Left lung (tissue), 10 donors: ENCODE data around the gene SASH1. TPM values are rescaled to one million over a fixed set of nuclear protein-coding genes. Genes with fewer than 3 reads are reported as not detected.
A peak's percentile ranks its signal among the peaks of the same experiment; 100 is the strongest.

ENCODE experiments used
- ATAC-seq: fragments of 200-7000 bp; cut with Tn5 transposase; one replicate; pipeline ENCODE4 v1.9.1; 2020; ENCODE audit warnings: moderate library complexity
- DNase-seq, 4 donors: peaks; one replicate each; pipeline ENCODE4 v3.0.0-alpha.2; 2013 to 2020
- H3K27ac ChIP-seq, 2 donors: fragments of 200-600 bp; sonication (generic) in 1 of 2; one replicate each; pipeline versions ENCODE4 v1.5.0 to v1.8.0; 2020 to 2021
- H3K27me3 ChIP-seq, 2 donors: fragments of 200-600 bp; sonication (generic) in 1 of 2; one replicate each; pipeline versions ENCODE4 v1.5.0 to v1.8.0; 2020 to 2021
- H3K36me3 ChIP-seq, 2 donors: fragments of 200-600 bp; sonication (generic) in 1 of 2; one replicate each; pipeline versions ENCODE4 v1.5.0 to v1.8.0; 2020 to 2021
- H3K4me1 ChIP-seq, 2 donors: fragments of 200-600 bp; one replicate each; pipeline ENCODE4 v1.8.0; 2021
- H3K4me3 ChIP-seq, 2 donors: fragments of 200-600 bp; sonication (generic) in 1 of 2; one replicate each; pipeline versions ENCODE4 v1.5.0 to v1.8.0; 2020 to 2021; ENCODE audit warnings: mild to moderate bottlenecking in 1 of 2
- H3K9me3 ChIP-seq, 2 donors: fragments of 200-600 bp; sonication (generic) in 1 of 2; one replicate each; pipeline versions ENCODE4 v1.5.0 to v1.8.0; 2020 to 2021
- CTCF ChIP-seq, 2 donors: fragments of 200-600 bp; sonication (generic) in 1 of 2; IDR thresholded peaks; one replicate each; pipeline versions ENCODE4 v1.5.0 to v1.8.0; 2021; ENCODE audit warnings: antibody characterized with exemption in 2 of 2
- intact Hi-C, 2 donors: fragments of 100-400 bp; cut with DNase I; formaldehyde crosslinking; loops; one replicate each; pipeline versions ENCODE4 v1.11.2 to v1.14.2; 2022
- polyA plus RNA-seq, 6 donors: library from polyadenylated mRNA; unstranded; fragments of 120-200 nt; gene quantifications; one replicate each; pipeline ENCODE4 v1.2.1, GENCODE V29; 2013; ENCODE audit not compliant: insufficient read length in 6 of 6
- total RNA-seq, 2 donors: library from RNA; stranded (reverse); fragmentation: NEBNext Ultra II Directional; extraction: Animal tissue kit (Norgen Biotek cat#: 25700); gene quantifications; one replicate each; pipeline ENCODE4 v1.2.1, GENCODE V29; 2021
- donor health status: DM: no; HTN: yes; CAD: no.
- donor health status: DM: no; HTN: no; CAD: no.

Gene SASH1
- total and polyA plus RNA-seq, 8 donors: 31.4 to 53.5 (median 34.8) TPM

- Histone ChIP-seq H3K27me3 (no peaks in the 10 kb centered on the region), H3K27ac (no peak overlapping the region), H3K4me3 (no peak overlapping the region), H3K9me3 (no peaks in the 10 kb centered on the region), H3K4me1 (peaks cover 0 to 3% of the 10 kb centered on the region in 2 donors), H3K36me3 (no peaks in the 10 kb centered on the region)
- intact Hi-C loops: no loop called here
- DNase-seq: no peak
- ATAC-seq: no peak
- TF ChIP-seq CTCF (IDR thresholded peaks at IDR 0.05): no peak
Measured at GRCh38 chr6:148307405-148307804, 35.2 kb upstream of the SASH1 start.

- H3K36me3 ChIP-seq: no peaks in the 10 kb centered on the region
- H3K4me1 ChIP-seq: peaks cover 0 to 3% of the 10 kb centered on the region in 2 donors
- no peak for TF ChIP-seq CTCF (IDR thresholded peaks at IDR 0.05)
- intact Hi-C loops: no loop called here
- H3K27ac ChIP-seq: no peak overlapping the region
- no peaks in the 10 kb centered on the region for H3K9me3 ChIP-seq
- no peaks in the 10 kb centered on the region for H3K27me3 ChIP-seq
- no peak for ATAC-seq
- H3K4me3 ChIP-seq: no peak overlapping the region
- no peak for DNase-seq
Measured at GRCh38 chr6:148309301-148309700, 33.3 kb upstream of the SASH1 start.

- intact Hi-C loops: no loop called here
- no peak for ATAC-seq
Measured at GRCh38 chr6:148311966-148312669, 30.5 kb upstream of the SASH1 start.

GRCh38 chr6:148313488-148313887, 29.1 kb upstream of the SASH1 start:
- no peaks in the 10 kb centered on the region for H3K4me1 ChIP-seq
- H3K27me3 ChIP-seq: no peaks in the 10 kb centered on the region
- no peaks in the 10 kb centered on the region for H3K36me3 ChIP-seq
- no peaks in the 10 kb centered on the region for H3K9me3 ChIP-seq
- H3K27ac ChIP-seq: no peak overlapping the region
- intact Hi-C loops: no loop called here
- no peak overlapping the region for H3K4me3 ChIP-seq
- TF ChIP-seq CTCF (IDR thresholded peaks at IDR 0.05): no peak
- DNase-seq: no peak
- ATAC-seq: no peak

More at GRCh38 chr6:148311966-148312669, 30.5 kb upstream of the SASH1 start:
- Histone ChIP-seq H3K36me3 (no peaks in the 10 kb centered on the region), H3K9me3 (no peaks in the 10 kb centered on the region), H3K27ac (no peak overlapping the region), H3K4me1 (no peaks in the 10 kb centered on the region), H3K27me3 (no peaks in the 10 kb centered on the region), H3K4me3 (no peak overlapping the region)
- no peak for TF ChIP-seq CTCF (IDR thresholded peaks at IDR 0.05)
- no peak for DNase-seq

- Histone ChIP-seq H3K4me3 (no peak overlapping the region), H3K27me3 (no peaks in the 10 kb centered on the region), H3K4me1 (no peaks in the 10 kb centered on the region), H3K9me3 (no peaks in the 10 kb centered on the region), H3K27ac (peak overlapping the region in 1 of 2 donors; percentile 9), H3K36me3 (no peaks in the 10 kb centered on the region)
- intact Hi-C loops: no loop called here
- DNase-seq: no peak
- ATAC-seq: no peak
- TF ChIP-seq CTCF (IDR thresholded peaks at IDR 0.05): no peak
Measured at GRCh38 chr6:148316308-148316707, 26.3 kb upstream of the SASH1 start.
